ENCODE measurements around the gene FAM149A.

DNA sequence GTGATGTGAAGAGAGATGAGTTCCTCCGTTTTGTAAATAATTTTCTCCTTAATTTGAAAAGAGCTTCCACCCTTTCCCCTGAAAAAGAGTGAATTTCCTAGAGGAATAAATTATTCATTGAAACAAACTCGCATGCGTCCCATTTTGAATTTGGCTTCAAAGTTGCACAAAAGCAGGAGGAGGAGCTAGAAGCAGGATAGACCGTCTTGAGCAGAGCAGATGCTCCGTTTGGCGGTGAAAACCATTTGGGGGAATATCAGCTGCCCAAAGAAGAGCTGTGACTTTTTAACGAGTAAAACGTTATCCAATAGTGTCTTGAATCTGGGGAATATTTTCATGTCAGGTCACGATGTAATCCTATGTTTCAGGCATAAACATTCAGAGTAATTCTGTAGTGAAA lies 42.0 kb downstream of the FAM149A start:
- TF ChIP-seq, protein P1, sequence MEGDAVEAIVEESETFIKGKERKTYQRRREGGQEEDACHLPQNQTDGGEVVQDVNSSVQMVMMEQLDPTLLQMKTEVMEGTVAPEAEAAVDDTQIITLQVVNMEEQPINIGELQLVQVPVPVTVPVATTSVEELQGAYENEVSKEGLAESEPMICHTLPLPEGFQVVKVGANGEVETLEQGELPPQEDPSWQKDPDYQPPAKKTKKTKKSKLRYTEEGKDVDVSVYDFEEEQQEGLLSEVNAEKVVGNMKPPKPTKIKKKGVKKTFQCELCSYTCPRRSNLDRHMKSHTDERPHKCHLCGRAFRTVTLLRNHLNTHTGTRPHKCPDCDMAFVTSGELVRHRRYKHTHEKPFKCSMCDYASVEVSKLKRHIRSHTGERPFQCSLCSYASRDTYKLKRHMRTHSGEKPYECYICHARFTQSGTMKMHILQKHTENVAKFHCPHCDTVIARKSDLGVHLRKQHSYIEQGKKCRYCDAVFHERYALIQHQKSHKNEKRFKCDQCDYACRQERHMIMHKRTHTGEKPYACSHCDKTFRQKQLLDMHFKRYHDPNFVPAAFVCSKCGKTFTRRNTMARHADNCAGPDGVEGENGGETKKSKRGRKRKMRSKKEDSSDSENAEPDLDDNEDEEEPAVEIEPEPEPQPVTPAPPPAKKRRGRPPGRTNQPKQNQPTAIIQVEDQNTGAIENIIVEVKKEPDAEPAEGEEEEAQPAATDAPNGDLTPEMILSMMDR (IDR thresholded peaks at IDR 0.05; ENCODE audit: poor library complexity, severe bottlenecking), result no peak
- TF ChIP-seq POLR2AphosphoS5 (IDR thresholded peaks at IDR 0.05), result no peak
- TF ChIP-seq, protein P2, sequence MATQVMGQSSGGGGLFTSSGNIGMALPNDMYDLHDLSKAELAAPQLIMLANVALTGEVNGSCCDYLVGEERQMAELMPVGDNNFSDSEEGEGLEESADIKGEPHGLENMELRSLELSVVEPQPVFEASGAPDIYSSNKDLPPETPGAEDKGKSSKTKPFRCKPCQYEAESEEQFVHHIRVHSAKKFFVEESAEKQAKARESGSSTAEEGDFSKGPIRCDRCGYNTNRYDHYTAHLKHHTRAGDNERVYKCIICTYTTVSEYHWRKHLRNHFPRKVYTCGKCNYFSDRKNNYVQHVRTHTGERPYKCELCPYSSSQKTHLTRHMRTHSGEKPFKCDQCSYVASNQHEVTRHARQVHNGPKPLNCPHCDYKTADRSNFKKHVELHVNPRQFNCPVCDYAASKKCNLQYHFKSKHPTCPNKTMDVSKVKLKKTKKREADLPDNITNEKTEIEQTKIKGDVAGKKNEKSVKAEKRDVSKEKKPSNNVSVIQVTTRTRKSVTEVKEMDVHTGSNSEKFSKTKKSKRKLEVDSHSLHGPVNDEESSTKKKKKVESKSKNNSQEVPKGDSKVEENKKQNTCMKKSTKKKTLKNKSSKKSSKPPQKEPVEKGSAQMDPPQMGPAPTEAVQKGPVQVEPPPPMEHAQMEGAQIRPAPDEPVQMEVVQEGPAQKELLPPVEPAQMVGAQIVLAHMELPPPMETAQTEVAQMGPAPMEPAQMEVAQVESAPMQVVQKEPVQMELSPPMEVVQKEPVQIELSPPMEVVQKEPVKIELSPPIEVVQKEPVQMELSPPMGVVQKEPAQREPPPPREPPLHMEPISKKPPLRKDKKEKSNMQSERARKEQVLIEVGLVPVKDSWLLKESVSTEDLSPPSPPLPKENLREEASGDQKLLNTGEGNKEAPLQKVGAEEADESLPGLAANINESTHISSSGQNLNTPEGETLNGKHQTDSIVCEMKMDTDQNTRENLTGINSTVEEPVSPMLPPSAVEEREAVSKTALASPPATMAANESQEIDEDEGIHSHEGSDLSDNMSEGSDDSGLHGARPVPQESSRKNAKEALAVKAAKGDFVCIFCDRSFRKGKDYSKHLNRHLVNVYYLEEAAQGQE (IDR thresholded peaks at IDR 0.05; ENCODE audit: borderline replicate concordance), result no peak
